ENCODE measurements around the gene HSPD1. TPM values are rescaled to one million over a fixed set of nuclear protein-coding genes. Genes with fewer than 3 reads are reported as not detected.

HSPD1 gene
- total and polyA plus RNA-seq, 4 donors = 185 to 490 (median 287) TPM

GRCh38 chr2:197455428-197455827 lies 44.2 kb downstream of the HSPD1 start:
- H3K4me3 ChIP-seq (ENCODE audit: low read depth in 1 of 3, low read length in 3 of 3) = peak overlapping the region in 1 of 3 donors; percentile 70
- no peak for DNase-seq (ENCODE audit: low spot score)

More at GRCh38 chr2:197455428-197455827, 44.2 kb downstream of the HSPD1 start:
- no peaks in the 10 kb centered on the region for H3K27me3 ChIP-seq (ENCODE audit: control insufficient read depth in 4 of 4, insufficient read depth in 4 of 4, low read length in 3 of 4)
- no peaks in the 10 kb centered on the region for H3K9me3 ChIP-seq (ENCODE audit: control insufficient read depth in 4 of 4, low read length in 3 of 4)
- 95% methylated on average over 1 of the region's 1 CpG for WGBS
- peak overlapping the region; percentile 100 for H3K27ac ChIP-seq (ENCODE audit: low read depth in 1 of 2, low read length in 2 of 2)
- peaks cover 0 to 8% (median 3%) of the 10 kb centered on the region in 4 donors for H3K36me3 ChIP-seq (ENCODE audit: control insufficient read depth in 4 of 4, insufficient read depth in 3 of 4, low read depth in 1 of 4, low read length in 3 of 4)
- TF ChIP-seq REST (IDR thresholded peaks at IDR 0.05) (no peak), NR2F2 (IDR thresholded peaks at IDR 0.05) (no peak), ATF3 (IDR thresholded peaks at IDR 0.05) (no peak), JUND (IDR thresholded peaks at IDR 0.05) (no peak), RXRA (IDR thresholded peaks at IDR 0.05) (no peak), YY1 (IDR thresholded peaks at IDR 0.05) (no peak), CTCF (IDR thresholded peaks at IDR 0.05; ENCODE audit: low read depth, low read length, missing input control) (no peak), GABPA (IDR thresholded peaks at IDR 0.05 in 1 of 2, conservative IDR thresholded peaks at IDR 0.05 in 1 of 2) (no peak), FOXA2 (IDR thresholded peaks at IDR 0.05) (no peak), HNF4A (conservative IDR thresholded peaks at IDR 0.05) (no peak), HNF4G (IDR thresholded peaks at IDR 0.05) (no peak), ZBTB33 (IDR thresholded peaks at IDR 0.05) (no peak), FOXA1 (IDR thresholded peaks at IDR 0.05) (no peak), EGR1 (IDR thresholded peaks at IDR 0.05; ENCODE audit: low read depth in 2 of 2) (no peak), MAX (IDR thresholded peaks at IDR 0.05) (no peak), RAD21 (IDR thresholded peaks at IDR 0.05) (no peak)
- no peak overlapping the region for H3K9ac ChIP-seq (ENCODE audit: low read depth in 1 of 2, low read length in 2 of 2)
- H3K4me1 ChIP-seq (ENCODE audit: control insufficient read depth in 4 of 4, insufficient read depth in 4 of 4, low read length in 3 of 4) = peaks cover 2 to 25% (median 8%) of the 10 kb centered on the region in 4 donors
